NCI-H82 treated with DMSO at 0.1 percent for 48 hours (cell line): Measurements from ENCODE around the gene ELOVL1.
"Not testable (repeated sequence)": the region's sequence is repeated elsewhere in the genome, so short reads cannot be mapped to it uniquely, and the experiment has no call there.

Source experiments
- DNase-seq: peaks from one replicate; lab custom pipeline; 2025; ENCODE audit not compliant: unreplicated experiment; lab: John Stamatoyannopoulos, UW

Gene ELOVL1

GRCh38 chr1:43382027-43382779 lies 14.4 kb upstream of the ELOVL1 start:
- peak; percentile 24 for DNase-seq

GRCh38 chr1:43381612-43382011 lies 13.8 kb upstream of the ELOVL1 start:
- no peak for DNase-seq

GRCh38 chr1:43379476-43379875 lies 11.7 kb upstream of the ELOVL1 start:
- no peak for DNase-seq

GRCh38 chr1:43377831-43378230 lies 10.0 kb upstream of the ELOVL1 start:
- no peak for DNase-seq

GRCh38 chr1:43376723-43377235 lies 9.0 kb upstream of the ELOVL1 start:
- no peak for DNase-seq

GRCh38 chr1:43373066-43373940 lies 5.5 kb upstream of the ELOVL1 start:
- no peak for DNase-seq

- no peak for DNase-seq
Measured at GRCh38 chr1:43372172-43372571, 4.4 kb upstream of the ELOVL1 start.

- DNase-seq, result no peak
Measured at GRCh38 chr1:43370564-43370963, 2.8 kb upstream of the ELOVL1 start.

GRCh38 chr1:43369779-43370178 lies 2.0 kb upstream of the ELOVL1 start:
- DNase-seq, result not testable (repeated sequence)

- no peak for DNase-seq
Measured at GRCh38 chr1:43368646-43369020, 822 bp upstream of the ELOVL1 start.

- no peak for DNase-seq
Measured at GRCh38 chr1:43367026-43367903, 546 bp downstream of the ELOVL1 start.

- DNase-seq, result no peak
Measured at GRCh38 chr1:43366601-43367025, 1.2 kb downstream of the ELOVL1 start.

GRCh38 chr1:43366179-43366578 lies 1.6 kb downstream of the ELOVL1 start:
- no peak for DNase-seq

- no peak for DNase-seq
Measured at GRCh38 chr1:43365678-43366077, 2.1 kb downstream of the ELOVL1 start.

- no peak for DNase-seq
Measured at GRCh38 chr1:43363935-43364525, 3.8 kb downstream of the ELOVL1 start.

GRCh38 chr1:43363283-43363934 lies 4.4 kb downstream of the ELOVL1 start:
- no peak for DNase-seq

- DNase-seq, result no peak
Measured at GRCh38 chr1:43360616-43361015, 7.2 kb downstream of the ELOVL1 start.

- DNase-seq, result no peak
Measured at GRCh38 chr1:43359696-43360095, 8.1 kb downstream of the ELOVL1 start.

GRCh38 chr1:43358746-43359693 lies 8.8 kb downstream of the ELOVL1 start, which contains the start of gene CDC20:
TSS of gene CDC20 (plus strand) at chr1:43358981. CDS start at chr1:43359216, 235 bp downstream.
- peak; percentile 98 for DNase-seq
